Skeletal muscle tissue (tissue), 4 donors: ENCODE measurements around the gene BATF. TPM values are rescaled to one million over a fixed set of nuclear protein-coding genes. Genes with fewer than 3 reads are reported as not detected.

Experiments used
- H3K27ac ChIP-seq: one replicate; pipeline ENCODE4 v1.7.0; 2013; ENCODE audit warnings: mild to moderate bottlenecking, low read depth, low read length, inconsistent platforms
- H3K27me3 ChIP-seq, 3 donors: one replicate each; pipeline ENCODE4 v1.7.0; 2013; ENCODE audit warnings: low read length in 3 of 3; ENCODE audit not compliant: control insufficient read depth in 3 of 3, insufficient read depth in 3 of 3
- H3K36me3 ChIP-seq, 3 donors: one replicate each; pipeline ENCODE4 v1.7.0; 2013; ENCODE audit warnings: low read length in 3 of 3; ENCODE audit not compliant: control insufficient read depth in 3 of 3, insufficient read depth in 3 of 3
- H3K4me1 ChIP-seq, 3 donors: one replicate each; pipeline ENCODE4 v1.7.0; 2013; ENCODE audit warnings: low read length in 3 of 3, mild to moderate bottlenecking in 3 of 3; ENCODE audit not compliant: control insufficient read depth in 3 of 3, insufficient read depth in 3 of 3
- H3K4me3 ChIP-seq, 3 donors: one replicate each; pipeline ENCODE4 v1.7.0; 2013; ENCODE audit warnings: low read length in 3 of 3
- H3K9ac ChIP-seq, 3 donors: one replicate each; pipeline ENCODE4 v1.7.0; 2013; ENCODE audit warnings: low read length in 3 of 3, mild to moderate bottlenecking in 3 of 3, moderate library complexity in 2 of 3, low read depth in 1 of 3
- H3K9me3 ChIP-seq, 3 donors: one replicate each; pipeline ENCODE4 v1.7.0; 2013; ENCODE audit warnings: low read length in 3 of 3; ENCODE audit not compliant: control insufficient read depth in 3 of 3
- total RNA-seq: library from RNA; depleted of rRNA; stranded (reverse); fragments of >200 nt; gene quantifications from one replicate; pipeline ENCODE4 v1.2.3, GENCODE V29; 2014
- donor health status: Osteomylitis.

BATF gene
- total RNA-seq, 1 donor from 2014 or later: 1.0 TPM

DNA sequence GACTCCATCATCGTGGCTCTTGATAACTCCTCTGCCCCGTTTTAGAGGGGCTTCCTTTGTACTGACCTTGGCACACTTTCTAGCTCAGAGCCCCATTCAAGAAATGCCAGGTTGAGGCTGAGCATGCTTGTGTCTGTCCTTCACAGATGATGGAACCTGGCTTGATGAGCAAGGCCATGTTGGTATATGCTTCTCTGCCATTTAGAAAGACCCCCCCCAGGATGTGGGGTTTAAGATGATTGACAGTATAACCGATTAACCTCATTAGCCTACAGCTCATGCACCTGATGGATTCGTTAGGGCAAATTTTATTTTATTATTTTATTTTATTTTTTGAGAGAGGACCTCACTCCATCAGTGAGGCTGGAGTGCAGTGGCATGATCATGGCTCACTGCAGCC lies 21.0 kb downstream of the BATF start:
- no peaks in the 10 kb centered on the region for H3K36me3 ChIP-seq
- H3K4me3 ChIP-seq: no peak overlapping the region
- no peak overlapping the region for H3K9ac ChIP-seq
- no peaks in the 10 kb centered on the region for H3K27me3 ChIP-seq
- H3K27ac ChIP-seq: no peak overlapping the region
- H3K9me3 ChIP-seq: no peaks in the 10 kb centered on the region
- H3K4me1 ChIP-seq: peaks cover 0 to 7% (median 6%) of the 10 kb centered on the region in 3 donors

DNA sequence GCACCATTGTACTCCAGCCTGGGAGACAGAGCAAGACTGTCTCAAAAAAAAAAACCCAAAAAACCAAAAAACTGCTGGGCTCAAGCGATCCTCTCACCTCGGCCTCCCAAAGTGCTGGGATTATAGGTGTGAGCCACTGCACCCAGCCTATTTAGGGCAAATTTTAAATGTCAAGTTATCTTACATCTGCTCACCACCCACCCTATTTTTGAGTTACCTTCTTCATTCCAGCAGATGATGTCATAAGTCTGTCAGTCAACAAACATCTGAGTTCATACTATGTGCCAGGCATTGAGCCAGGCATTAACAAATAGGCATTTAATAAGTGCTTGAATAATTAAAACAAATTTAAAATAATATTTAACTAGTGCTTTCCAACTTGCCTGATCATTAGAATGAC lies 21.5 kb downstream of the BATF start:
- Histone ChIP-seq H3K9ac (no peak overlapping the region), H3K27ac (no peak overlapping the region)

DNA sequence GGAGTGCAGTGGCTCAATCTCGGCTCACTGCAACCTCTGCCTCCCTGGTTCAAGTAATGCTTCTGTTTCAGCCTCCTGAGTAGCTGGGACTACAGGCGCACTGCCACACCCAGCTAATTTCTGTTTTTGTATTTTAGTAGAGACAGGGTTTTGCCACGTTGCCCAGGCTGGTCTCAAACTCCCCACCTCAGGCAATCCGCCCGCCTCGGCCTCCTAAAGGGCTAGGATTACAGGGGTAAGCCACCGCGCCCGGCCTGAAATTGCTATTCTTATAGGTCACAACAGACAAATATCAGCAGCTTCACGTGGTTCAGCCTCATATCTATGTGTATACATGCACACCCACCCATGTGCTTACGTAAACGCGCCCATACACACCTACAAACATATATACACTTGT lies 23.6 kb downstream of the BATF start:
- H3K27me3 ChIP-seq: no peaks in the 10 kb centered on the region
- H3K36me3 ChIP-seq: no peaks in the 10 kb centered on the region
- H3K4me1 ChIP-seq: peaks cover 3 to 8% (median 6%) of the 10 kb centered on the region in 3 donors
- H3K9ac ChIP-seq: no peak overlapping the region
- H3K27ac ChIP-seq: no peak overlapping the region
- H3K9me3 ChIP-seq: no peaks in the 10 kb centered on the region
- H3K4me3 ChIP-seq: no peak overlapping the region

More for the DNA sequence above, 21.5 kb downstream of the BATF start:
- H3K36me3 ChIP-seq: no peaks in the 10 kb centered on the region
- H3K4me3 ChIP-seq: no peak overlapping the region
- H3K9me3 ChIP-seq: no peaks in the 10 kb centered on the region
- H3K4me1 ChIP-seq: peaks cover 3 to 8% (median 6%) of the 10 kb centered on the region in 3 donors
- H3K27me3 ChIP-seq: no peaks in the 10 kb centered on the region

DNA sequence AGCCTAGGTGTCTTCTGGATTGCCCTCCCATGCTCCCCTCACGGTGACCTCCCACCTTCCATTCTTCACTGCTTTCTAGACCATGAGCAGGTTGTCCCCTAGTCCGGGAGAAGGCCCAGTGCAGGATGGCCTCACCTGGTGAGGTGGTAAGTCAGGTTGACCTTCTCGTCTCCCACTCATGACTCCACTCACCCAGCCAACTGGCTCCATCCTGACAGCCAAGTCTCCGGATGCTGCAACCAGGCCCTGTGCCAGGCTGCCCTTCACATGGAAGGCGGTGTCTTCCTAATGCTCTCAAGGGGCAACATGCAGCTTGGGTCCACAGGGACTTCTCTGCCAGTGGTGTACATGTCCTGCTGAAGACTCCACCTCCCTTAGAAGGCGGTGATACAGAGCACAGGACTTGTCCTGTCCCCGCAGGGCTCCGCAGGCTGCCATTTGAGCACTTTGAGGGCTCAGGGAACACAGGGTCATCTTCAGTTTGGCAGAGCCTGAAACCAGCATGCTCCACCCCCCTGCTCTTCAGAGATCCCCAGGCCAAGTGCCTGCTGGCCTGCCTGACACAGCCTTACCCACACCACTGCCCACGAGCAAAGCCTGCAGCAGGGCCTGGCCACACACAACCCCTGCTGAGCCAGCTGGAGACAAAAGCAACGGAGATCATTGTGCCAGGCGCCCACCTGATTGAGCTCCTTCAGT lies 25.4 kb downstream of the BATF start:
- Histone ChIP-seq H3K9me3 (no peaks in the 10 kb centered on the region), H3K36me3 (no peaks in the 10 kb centered on the region), H3K27ac (no peak overlapping the region), H3K4me3 (no peak overlapping the region), H3K4me1 (peaks cover 3 to 8% (median 6%) of the 10 kb centered on the region in 3 donors), H3K9ac (no peak overlapping the region), H3K27me3 (no peaks in the 10 kb centered on the region)

DNA sequence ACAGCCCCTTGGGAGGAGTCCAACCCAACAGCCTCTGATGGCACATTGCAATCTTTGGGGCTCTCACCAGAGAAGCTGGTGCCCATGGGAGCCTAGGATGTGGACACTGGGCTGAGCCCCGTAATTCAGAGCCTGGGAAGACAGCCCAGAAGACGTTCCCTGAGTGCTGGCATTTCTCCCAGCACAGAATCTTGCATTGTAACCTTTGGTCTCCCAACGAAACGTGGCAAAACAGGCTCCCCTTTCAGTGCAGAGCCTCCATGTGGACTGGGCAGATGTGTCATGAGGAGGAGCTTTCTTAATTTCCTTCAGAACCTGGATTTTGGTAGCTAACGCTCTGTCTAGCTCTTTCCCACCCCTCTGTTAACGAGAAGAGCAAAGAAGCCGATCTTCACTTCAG lies 26.3 kb downstream of the BATF start:
- H3K27me3 ChIP-seq: no peaks in the 10 kb centered on the region
- no peak overlapping the region for H3K27ac ChIP-seq
- no peaks in the 10 kb centered on the region for H3K36me3 ChIP-seq
- H3K4me1 ChIP-seq: peaks cover 3 to 8% (median 6%) of the 10 kb centered on the region in 3 donors
- no peak overlapping the region for H3K9ac ChIP-seq
- no peaks in the 10 kb centered on the region for H3K9me3 ChIP-seq
- H3K4me3 ChIP-seq: no peak overlapping the region

DNA sequence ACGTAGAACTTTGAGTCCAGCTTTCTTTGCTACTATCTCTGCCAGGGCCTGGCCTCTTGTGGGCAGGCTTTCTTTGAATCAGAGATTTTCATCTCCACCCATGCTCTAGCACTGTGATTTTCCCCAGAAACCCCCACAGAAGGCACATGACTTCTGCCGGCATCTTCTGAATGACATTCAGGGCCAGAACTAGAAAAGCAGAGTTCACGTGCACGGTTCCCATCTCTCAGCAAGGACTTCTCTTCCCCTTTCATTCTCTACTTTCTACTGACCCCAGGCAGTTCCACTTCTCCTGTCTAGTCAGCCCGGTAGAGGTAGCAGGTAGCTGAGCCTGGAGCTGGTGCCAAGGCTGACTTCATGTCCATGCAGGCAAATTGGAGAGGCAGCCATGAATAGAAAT lies 26.9 kb downstream of the BATF start:
- Histone ChIP-seq H3K9ac (no peak overlapping the region), H3K9me3 (no peaks in the 10 kb centered on the region), H3K4me1 (peaks cover 3 to 8% (median 6%) of the 10 kb centered on the region in 3 donors), H3K27me3 (no peaks in the 10 kb centered on the region), H3K27ac (no peak overlapping the region), H3K4me3 (no peak overlapping the region), H3K36me3 (no peaks in the 10 kb centered on the region)

DNA sequence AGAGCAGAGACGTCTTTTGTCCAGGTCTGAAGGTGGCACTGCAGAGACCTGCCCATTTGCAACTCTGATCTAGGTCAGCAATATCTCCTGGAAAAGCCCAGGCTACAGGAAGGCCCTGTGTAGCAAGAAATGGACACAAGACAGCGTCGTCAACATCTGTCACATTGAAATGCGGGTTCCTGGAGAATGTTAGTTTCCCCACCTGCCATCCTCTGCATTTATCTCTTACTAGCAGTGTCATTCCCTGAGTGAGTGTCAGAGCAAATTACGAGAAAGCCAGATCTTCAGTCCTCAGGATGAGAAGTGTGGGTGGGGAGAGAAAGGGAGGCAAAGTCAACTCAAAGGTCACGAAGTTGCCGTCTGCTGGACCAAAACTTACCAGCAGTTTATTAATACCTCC lies 28.8 kb downstream of the BATF start:
- Histone ChIP-seq H3K36me3 (no peaks in the 10 kb centered on the region), H3K27ac (no peak overlapping the region), H3K4me1 (peaks cover 3 to 8% (median 6%) of the 10 kb centered on the region in 3 donors), H3K4me3 (no peak overlapping the region), H3K9ac (no peak overlapping the region), H3K27me3 (no peaks in the 10 kb centered on the region), H3K9me3 (no peaks in the 10 kb centered on the region)

DNA sequence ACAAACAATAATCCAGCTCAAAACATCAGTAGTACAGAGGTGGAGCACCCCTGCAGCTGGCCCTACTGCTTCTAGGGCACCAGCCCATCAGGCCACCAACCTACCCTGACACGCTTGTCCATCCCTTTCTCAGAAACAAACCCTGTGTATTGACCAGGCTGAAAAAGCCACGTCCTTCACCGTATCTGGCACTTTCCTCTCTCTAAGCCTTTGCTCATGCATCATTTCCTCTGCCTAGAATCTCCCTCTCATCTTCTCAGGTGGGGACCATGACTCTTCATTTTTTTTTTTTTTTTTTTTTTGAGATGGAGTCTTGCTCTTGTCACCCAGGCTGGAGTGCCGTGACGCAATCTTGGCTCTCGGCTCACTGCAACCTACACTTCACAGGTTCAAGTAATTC lies 30.9 kb downstream of the BATF start:
- Histone ChIP-seq H3K36me3 (no peaks in the 10 kb centered on the region), H3K9me3 (peaks cover 0 to 5% (median 3%) of the 10 kb centered on the region in 3 donors), H3K27me3 (no peaks in the 10 kb centered on the region), H3K4me3 (no peak overlapping the region), H3K9ac (no peak overlapping the region), H3K4me1 (peaks cover 1 to 3% (median 2%) of the 10 kb centered on the region in 3 donors), H3K27ac (no peak overlapping the region)

DNA sequence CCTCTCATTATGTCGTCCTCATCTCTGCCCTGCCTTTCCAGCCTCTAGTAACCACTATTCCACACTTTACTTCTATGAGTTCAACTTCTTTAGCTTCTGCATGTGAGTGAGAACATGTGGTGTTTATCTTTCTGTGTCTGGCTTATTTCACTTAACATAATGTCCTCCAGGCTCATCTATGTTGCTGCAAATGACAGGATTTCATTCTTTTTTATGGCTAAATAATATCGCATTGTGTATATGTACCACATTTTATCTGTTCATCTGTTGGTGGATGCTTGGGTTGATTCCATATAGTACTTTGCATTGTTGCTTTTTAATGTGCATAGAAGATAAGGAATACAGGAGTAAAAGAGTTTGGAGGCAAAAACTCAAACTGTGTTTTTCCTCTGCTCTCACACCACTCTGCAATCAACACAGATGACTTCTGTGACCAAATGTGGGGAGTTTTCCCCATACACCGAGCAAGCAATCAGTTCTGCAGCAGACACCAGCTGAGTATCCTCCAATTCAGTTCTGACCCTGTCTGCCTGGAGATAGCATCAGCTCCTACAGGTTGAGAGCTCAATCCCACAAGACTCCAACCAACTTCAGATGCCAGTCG lies 31.6 kb downstream of the BATF start:
- Histone ChIP-seq H3K4me3 (no peak overlapping the region), H3K27me3 (no peaks in the 10 kb centered on the region), H3K9me3 (peaks cover 0 to 5% (median 3%) of the 10 kb centered on the region in 3 donors), H3K27ac (no peak overlapping the region), H3K4me1 (no peaks in the 10 kb centered on the region), H3K36me3 (no peaks in the 10 kb centered on the region), H3K9ac (no peak overlapping the region)

DNA sequence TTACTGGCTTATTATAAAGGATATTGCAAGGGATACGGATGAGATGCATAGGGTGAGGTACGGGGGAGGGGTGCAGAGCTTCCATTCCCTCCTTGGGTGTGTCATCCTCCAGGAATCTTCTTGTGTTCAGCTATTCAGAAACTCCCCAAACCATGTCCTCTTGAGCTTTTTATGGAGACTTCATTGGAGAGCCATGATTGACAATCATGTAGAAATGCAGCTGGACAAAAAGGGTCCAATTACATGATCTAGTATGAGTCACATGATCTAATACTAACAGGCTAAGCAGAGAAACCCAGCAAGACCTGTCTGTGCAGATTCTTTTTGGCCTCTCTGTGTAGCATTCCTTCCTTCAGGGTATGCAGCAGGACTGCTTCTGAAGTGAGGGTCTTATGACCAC lies 32.2 kb downstream of the BATF start:
- Histone ChIP-seq H3K9ac (no peak overlapping the region), H3K36me3 (no peaks in the 10 kb centered on the region), H3K4me1 (no peaks in the 10 kb centered on the region), H3K27me3 (no peaks in the 10 kb centered on the region), H3K9me3 (peaks cover 0 to 5% (median 3%) of the 10 kb centered on the region in 3 donors), H3K4me3 (no peak overlapping the region), H3K27ac (no peak overlapping the region)
